HEK293 (cell line): Measurements from ENCODE around the gene COX7B2.

ENCODE experiments used
- RBAK ChIP-seq: fragments of 450-650 bp; formaldehyde crosslinking; IDR thresholded peaks from 2 replicates; pipeline ENCODE4 v1.5.1; 2016; ENCODE audit warnings: missing biosample characterization, missing genetic modification characterization
- ZBTB21 ChIP-seq: fragments of 450-650 bp; formaldehyde crosslinking; IDR thresholded peaks from 2 replicates; pipeline ENCODE4 v1.5.1; 2017; ENCODE audit warnings: missing biosample characterization, missing genetic modification characterization
- ZNF2 ChIP-seq: fragments of 450-650 bp; formaldehyde crosslinking; IDR thresholded peaks from 2 replicates; pipeline ENCODE4 v1.5.1; 2016; ENCODE audit warnings: missing biosample characterization, missing genetic modification characterization
- ZNF585B ChIP-seq: fragments of 450-650 bp; formaldehyde crosslinking; IDR thresholded peaks from 2 replicates; pipeline ENCODE4 v1.5.1; 2016; ENCODE audit warnings: missing biosample characterization, missing genetic modification characterization
- ZNF76 ChIP-seq: fragments of 450-650 bp; formaldehyde crosslinking; IDR thresholded peaks from 2 replicates; pipeline ENCODE4; 2016; ENCODE audit warnings: low read depth, missing biosample characterization, missing genetic modification characterization, borderline replicate concordance
- TF ChIP-seq, protein P1 (sequence below): fragments of 450-650 bp; formaldehyde crosslinking; IDR thresholded peaks from 2 replicates; pipeline ENCODE4 v1.5.1; 2016; ENCODE audit warnings: missing biosample characterization, missing genetic modification characterization
- TF ChIP-seq, protein P2 (sequence below): IDR thresholded peaks from 2 replicates; pipeline ENCODE4 v1.6.1; 2011; ENCODE audit warnings: mild to moderate bottlenecking, low read depth, low read length, borderline replicate concordance
- TF ChIP-seq, protein P3 (sequence below): fragments of 450-650 bp; formaldehyde crosslinking; conservative IDR thresholded peaks from 2 replicates; pipeline ENCODE4 v1.5.1; 2016; ENCODE audit warnings: low read depth, missing biosample characterization, missing genetic modification characterization

DNA sequence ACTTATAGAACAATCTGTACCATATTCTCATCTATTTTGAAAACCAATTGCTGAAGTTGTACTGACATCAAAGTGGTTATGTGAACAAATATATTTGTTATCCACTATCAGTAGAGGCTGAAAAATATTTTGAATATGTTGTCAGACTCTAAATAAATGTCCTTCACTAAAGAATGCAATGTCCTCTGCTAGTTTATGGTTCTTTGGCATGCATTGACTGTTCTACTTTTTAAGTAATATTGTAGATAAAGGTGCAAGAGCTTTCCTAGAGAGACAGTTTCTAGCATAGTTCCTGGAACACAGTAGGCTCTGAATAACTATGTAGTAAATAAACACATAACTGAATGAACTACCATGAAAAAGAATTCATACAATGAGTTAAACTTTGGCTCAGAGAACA is 18.2 kb upstream of the COX7B2 start:
- TF ChIP-seq, protein P1, sequence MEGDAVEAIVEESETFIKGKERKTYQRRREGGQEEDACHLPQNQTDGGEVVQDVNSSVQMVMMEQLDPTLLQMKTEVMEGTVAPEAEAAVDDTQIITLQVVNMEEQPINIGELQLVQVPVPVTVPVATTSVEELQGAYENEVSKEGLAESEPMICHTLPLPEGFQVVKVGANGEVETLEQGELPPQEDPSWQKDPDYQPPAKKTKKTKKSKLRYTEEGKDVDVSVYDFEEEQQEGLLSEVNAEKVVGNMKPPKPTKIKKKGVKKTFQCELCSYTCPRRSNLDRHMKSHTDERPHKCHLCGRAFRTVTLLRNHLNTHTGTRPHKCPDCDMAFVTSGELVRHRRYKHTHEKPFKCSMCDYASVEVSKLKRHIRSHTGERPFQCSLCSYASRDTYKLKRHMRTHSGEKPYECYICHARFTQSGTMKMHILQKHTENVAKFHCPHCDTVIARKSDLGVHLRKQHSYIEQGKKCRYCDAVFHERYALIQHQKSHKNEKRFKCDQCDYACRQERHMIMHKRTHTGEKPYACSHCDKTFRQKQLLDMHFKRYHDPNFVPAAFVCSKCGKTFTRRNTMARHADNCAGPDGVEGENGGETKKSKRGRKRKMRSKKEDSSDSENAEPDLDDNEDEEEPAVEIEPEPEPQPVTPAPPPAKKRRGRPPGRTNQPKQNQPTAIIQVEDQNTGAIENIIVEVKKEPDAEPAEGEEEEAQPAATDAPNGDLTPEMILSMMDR (tag by site-specific recombination): no peak
- TF ChIP-seq ZNF585B (tag by site-specific recombination): no peak
- TF ChIP-seq, protein P2, sequence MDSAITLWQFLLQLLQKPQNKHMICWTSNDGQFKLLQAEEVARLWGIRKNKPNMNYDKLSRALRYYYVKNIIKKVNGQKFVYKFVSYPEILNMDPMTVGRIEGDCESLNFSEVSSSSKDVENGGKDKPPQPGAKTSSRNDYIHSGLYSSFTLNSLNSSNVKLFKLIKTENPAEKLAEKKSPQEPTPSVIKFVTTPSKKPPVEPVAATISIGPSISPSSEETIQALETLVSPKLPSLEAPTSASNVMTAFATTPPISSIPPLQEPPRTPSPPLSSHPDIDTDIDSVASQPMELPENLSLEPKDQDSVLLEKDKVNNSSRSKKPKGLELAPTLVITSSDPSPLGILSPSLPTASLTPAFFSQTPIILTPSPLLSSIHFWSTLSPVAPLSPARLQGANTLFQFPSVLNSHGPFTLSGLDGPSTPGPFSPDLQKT: no peak
- TF ChIP-seq ZNF76 (tag by site-specific recombination): no peak
- TF ChIP-seq ZNF2: no peak
- no peak for TF ChIP-seq ZBTB21 (tag by site-specific recombination)
- TF ChIP-seq, protein P3, sequence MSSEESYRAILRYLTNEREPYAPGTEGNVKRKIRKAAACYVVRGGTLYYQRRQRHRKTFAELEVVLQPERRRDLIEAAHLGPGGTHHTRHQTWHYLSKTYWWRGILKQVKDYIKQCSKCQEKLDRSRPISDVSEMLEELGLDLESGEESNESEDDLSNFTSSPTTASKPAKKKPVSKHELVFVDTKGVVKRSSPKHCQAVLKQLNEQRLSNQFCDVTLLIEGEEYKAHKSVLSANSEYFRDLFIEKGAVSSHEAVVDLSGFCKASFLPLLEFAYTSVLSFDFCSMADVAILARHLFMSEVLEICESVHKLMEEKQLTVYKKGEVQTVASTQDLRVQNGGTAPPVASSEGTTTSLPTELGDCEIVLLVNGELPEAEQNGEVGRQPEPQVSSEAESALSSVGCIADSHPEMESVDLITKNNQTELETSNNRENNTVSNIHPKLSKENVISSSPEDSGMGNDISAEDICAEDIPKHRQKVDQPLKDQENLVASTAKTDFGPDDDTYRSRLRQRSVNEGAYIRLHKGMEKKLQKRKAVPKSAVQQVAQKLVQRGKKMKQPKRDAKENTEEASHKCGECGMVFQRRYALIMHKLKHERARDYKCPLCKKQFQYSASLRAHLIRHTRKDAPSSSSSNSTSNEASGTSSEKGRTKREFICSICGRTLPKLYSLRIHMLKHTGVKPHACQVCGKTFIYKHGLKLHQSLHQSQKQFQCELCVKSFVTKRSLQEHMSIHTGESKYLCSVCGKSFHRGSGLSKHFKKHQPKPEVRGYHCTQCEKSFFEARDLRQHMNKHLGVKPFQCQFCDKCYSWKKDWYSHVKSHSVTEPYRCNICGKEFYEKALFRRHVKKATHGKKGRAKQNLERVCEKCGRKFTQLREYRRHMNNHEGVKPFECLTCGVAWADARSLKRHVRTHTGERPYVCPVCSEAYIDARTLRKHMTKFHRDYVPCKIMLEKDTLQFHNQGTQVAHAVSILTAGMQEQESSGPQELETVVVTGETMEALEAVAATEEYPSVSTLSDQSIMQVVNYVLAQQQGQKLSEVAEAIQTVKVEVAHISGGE (tag by site-specific recombination): no peak
- no peak for TF ChIP-seq RBAK
